NCI-H345 (cell line): ENCODE measurements around the gene SSTR4.
"Not testable (repeated sequence)": the region's sequence is repeated elsewhere in the genome, so short reads cannot be mapped to it uniquely, and the experiment has no call there.

Experiments
- DNase-seq: peaks from one replicate; lab custom pipeline; 2025; lab: John Stamatoyannopoulos, UW

The SSTR4 gene

GRCh38 chr20:23018432-23018831 lies 16.7 kb upstream of the SSTR4 start:
- DNase-seq = no peak

- no peak for DNase-seq
Measured at GRCh38 chr20:23018941-23019340, 16.2 kb upstream of the SSTR4 start.

GRCh38 chr20:23019403-23019802 lies 15.7 kb upstream of the SSTR4 start:
- no peak for DNase-seq

- DNase-seq = no peak
Measured at GRCh38 chr20:23020230-23021018, 14.7 kb upstream of the SSTR4 start.

- no peak for DNase-seq
Measured at GRCh38 chr20:23021541-23021940, 13.6 kb upstream of the SSTR4 start.

GRCh38 chr20:23021951-23022350 lies 13.2 kb upstream of the SSTR4 start:
- DNase-seq = no peak

GRCh38 chr20:23022849-23023248 lies 12.3 kb upstream of the SSTR4 start:
- DNase-seq = no peak

GRCh38 chr20:23023621-23024177 lies 11.4 kb upstream of the SSTR4 start:
- no peak for DNase-seq

- no peak for DNase-seq
Measured at GRCh38 chr20:23024701-23025100, 10.4 kb upstream of the SSTR4 start.

GRCh38 chr20:23025503-23025902 lies 9.6 kb upstream of the SSTR4 start:
- not testable (repeated sequence) for DNase-seq

GRCh38 chr20:23027721-23028120 lies 7.4 kb upstream of the SSTR4 start:
- DNase-seq = no peak

- DNase-seq = no peak
Measured at GRCh38 chr20:23028392-23028791, 6.7 kb upstream of the SSTR4 start.

- no peak for DNase-seq
Measured at GRCh38 chr20:23029324-23029723, 5.8 kb upstream of the SSTR4 start.

GRCh38 chr20:23031346-23031745 lies 3.8 kb upstream of the SSTR4 start:
- DNase-seq = no peak

GRCh38 chr20:23032056-23032749 lies 2.9 kb upstream of the SSTR4 start:
- no peak for DNase-seq

GRCh38 chr20:23032750-23033078 lies 2.4 kb upstream of the SSTR4 start:
- no peak for DNase-seq

GRCh38 chr20:23033918-23034317 lies 1.2 kb upstream of the SSTR4 start:
- no peak for DNase-seq

- DNase-seq = no peak
Measured at GRCh38 chr20:23035731-23036130, 619 bp downstream of the SSTR4 start.

- no peak for DNase-seq
Measured at GRCh38 chr20:23036371-23036770, 1.3 kb downstream of the SSTR4 start.

- peak; percentile 24 for DNase-seq
Measured at GRCh38 chr20:23037017-23037481, 1.9 kb downstream of the SSTR4 start.

- no peak for DNase-seq
Measured at GRCh38 chr20:23039136-23039875, 4.2 kb downstream of the SSTR4 start.

GRCh38 chr20:23039885-23040508 lies 4.9 kb downstream of the SSTR4 start:
- DNase-seq = no peak
